HepG2 (cell line): Measurements from ENCODE around the gene ECM1. TPM values are rescaled to one million over a fixed set of nuclear protein-coding genes. Genes with fewer than 3 reads are reported as not detected.

Source experiments
- AHDC1 ChIP-seq: sonication (generic); formaldehyde crosslinking; IDR thresholded peaks from 2 replicates; pipeline ENCODE4 v1.5.1; 2020; ENCODE audit warnings: mild to moderate bottlenecking, missing genetic modification reagents, borderline replicate concordance
- AKNA ChIP-seq: sonication (generic); formaldehyde crosslinking; IDR thresholded peaks from 2 replicates; pipeline ENCODE4 v1.4.0; 2020; ENCODE audit warnings: missing genetic modification reagents, borderline replicate concordance
- CBFB ChIP-seq: sonication (generic); formaldehyde crosslinking; IDR thresholded peaks from 2 replicates; pipeline ENCODE4 v1.4.0; 2020; ENCODE audit warnings: missing genetic modification reagents
- FOXO1 ChIP-seq: sonication (generic); formaldehyde crosslinking; IDR thresholded peaks from 2 replicates; pipeline ENCODE4 v1.4.0; 2020; ENCODE audit warnings: missing genetic modification reagents
- HDAC6 ChIP-seq: fragments of 200-600 bp; sonication (generic); IDR thresholded peaks from 2 replicates; pipeline ENCODE4 v1.7.0; 2017; ENCODE audit warnings: mild to moderate bottlenecking, antibody characterized with exemption, low read length, low read depth
- IRF2 ChIP-seq: IDR thresholded peaks from 2 replicates; pipeline ENCODE4 v1.6.1; 2018; ENCODE audit warnings: missing genetic modification reagents, missing compliant biosample characterization
- MTERF4 ChIP-seq: sonication (generic); formaldehyde crosslinking; IDR thresholded peaks from 2 replicates; pipeline ENCODE4 v1.8.0; 2023; ENCODE audit warnings: mild to moderate bottlenecking, missing genetic modification reagents
- MXD4 ChIP-seq: IDR thresholded peaks from 2 replicates; pipeline ENCODE4 v1.6.1; 2016; ENCODE audit warnings: mild to moderate bottlenecking, missing biosample characterization, missing genetic modification reagents
- ZNF33A ChIP-seq: sonication (generic); formaldehyde crosslinking; IDR thresholded peaks from 2 replicates; pipeline ENCODE4 v1.5.1; 2020; ENCODE audit warnings: missing genetic modification reagents, mild to moderate bottlenecking, moderate library complexity, borderline replicate concordance
- ZNF382 ChIP-seq: sonication (generic); formaldehyde crosslinking; IDR thresholded peaks from 2 replicates; pipeline ENCODE4 v1.5.0; 2020; ENCODE audit warnings: missing genetic modification reagents, mild to moderate bottlenecking, borderline replicate concordance
- ZNF451 ChIP-seq: sonication (generic); formaldehyde crosslinking; IDR thresholded peaks from 2 replicates; pipeline ENCODE4 v1.5.0; 2020; ENCODE audit warnings: mild to moderate bottlenecking, missing genetic modification reagents
- ZNF512 ChIP-seq: sonication (generic); formaldehyde crosslinking; IDR thresholded peaks from 2 replicates; pipeline ENCODE4 v1.4.0; 2020; ENCODE audit warnings: mild to moderate bottlenecking, missing genetic modification reagents
- ZNF570 ChIP-seq: sonication (generic); formaldehyde crosslinking; IDR thresholded peaks from 2 replicates; pipeline ENCODE4 v1.4.0; 2020; ENCODE audit warnings: mild to moderate bottlenecking, missing genetic modification reagents, borderline replicate concordance
- ZNF780A ChIP-seq: sonication (generic); formaldehyde crosslinking; IDR thresholded peaks from 2 replicates; pipeline ENCODE4 v1.8.0; 2022; ENCODE audit warnings: mild to moderate bottlenecking, missing genetic modification reagents, moderate library complexity
- ZNF781 ChIP-seq: sonication (generic); formaldehyde crosslinking; IDR thresholded peaks from 2 replicates; pipeline ENCODE4 v1.5.1; 2020; ENCODE audit warnings: borderline replicate concordance, mild to moderate bottlenecking, missing genetic modification reagents; ENCODE audit errors: not compliant biosample characterization
- polyA plus RNA-seq, 8 experiments: library from polyadenylated mRNA; depleted of rRNA in 3 of 8; stranded (reverse) in 7 of 8; unstranded in 1 of 8; fragments of >200 nt; fragmentation: Illumina TruSeq in 4 of 8; extraction: Trizol in 4 of 8; gene quantifications; 2 replicates each; pipeline versions ENCODE4 v1.2.1 to v1.2.3, GENCODE V29; 2011 to 2016; ENCODE audit warnings: low read depth in 4 of 8, missing spikeins in 1 of 8, mixed read lengths in 1 of 8; ENCODE audit not compliant: insufficient read depth in 1 of 8
- total RNA-seq, 5 experiments: library from RNA; depleted of rRNA; stranded (reverse); fragments of >200 nt; fragmentation: Illumina TruSeq; extraction: Trizol; gene quantifications; 2 replicates each; pipeline ENCODE4 v1.2.3, GENCODE V29; 2016; ENCODE audit warnings: low read depth in 1 of 5

ECM1 gene
- total and polyA plus RNA-seq, 2 of the 13 experiments (the other 11 are each of a cell fraction or from before 2014, with no cell fraction given) = 0.42 to 1.0 TPM

- TF ChIP-seq AHDC1 (CRISPR knock-in tag) (no peak), HDAC6 (no peak), ZNF33A (CRISPR knock-in tag) (no peak), FOXO1 (CRISPR knock-in tag) (no peak), MTERF4 (no peak), CBFB (CRISPR knock-in tag) (no peak), ZNF382 (CRISPR knock-in tag) (no peak), ZNF570 (CRISPR knock-in tag) (no peak), ZNF451 (CRISPR knock-in tag) (no peak), ZNF512 (CRISPR knock-in tag) (no peak), AKNA (no peak), ZNF780A (CRISPR knock-in tag) (no peak), IRF2 (CRISPR knock-in tag) (no peak), ZNF781 (CRISPR knock-in tag) (no peak), MXD4 (CRISPR knock-in tag) (no peak)
Observed at GRCh38 chr1:150562446-150563339, 54.8 kb downstream of the ECM1 start (continued).
